ENCODE measurements around the gene PIN4.
"Not testable (repeated sequence)": the region's sequence is repeated elsewhere in the genome, so short reads cannot be mapped to it uniquely, and the experiment has no call there.

The PIN4 gene

DNA sequence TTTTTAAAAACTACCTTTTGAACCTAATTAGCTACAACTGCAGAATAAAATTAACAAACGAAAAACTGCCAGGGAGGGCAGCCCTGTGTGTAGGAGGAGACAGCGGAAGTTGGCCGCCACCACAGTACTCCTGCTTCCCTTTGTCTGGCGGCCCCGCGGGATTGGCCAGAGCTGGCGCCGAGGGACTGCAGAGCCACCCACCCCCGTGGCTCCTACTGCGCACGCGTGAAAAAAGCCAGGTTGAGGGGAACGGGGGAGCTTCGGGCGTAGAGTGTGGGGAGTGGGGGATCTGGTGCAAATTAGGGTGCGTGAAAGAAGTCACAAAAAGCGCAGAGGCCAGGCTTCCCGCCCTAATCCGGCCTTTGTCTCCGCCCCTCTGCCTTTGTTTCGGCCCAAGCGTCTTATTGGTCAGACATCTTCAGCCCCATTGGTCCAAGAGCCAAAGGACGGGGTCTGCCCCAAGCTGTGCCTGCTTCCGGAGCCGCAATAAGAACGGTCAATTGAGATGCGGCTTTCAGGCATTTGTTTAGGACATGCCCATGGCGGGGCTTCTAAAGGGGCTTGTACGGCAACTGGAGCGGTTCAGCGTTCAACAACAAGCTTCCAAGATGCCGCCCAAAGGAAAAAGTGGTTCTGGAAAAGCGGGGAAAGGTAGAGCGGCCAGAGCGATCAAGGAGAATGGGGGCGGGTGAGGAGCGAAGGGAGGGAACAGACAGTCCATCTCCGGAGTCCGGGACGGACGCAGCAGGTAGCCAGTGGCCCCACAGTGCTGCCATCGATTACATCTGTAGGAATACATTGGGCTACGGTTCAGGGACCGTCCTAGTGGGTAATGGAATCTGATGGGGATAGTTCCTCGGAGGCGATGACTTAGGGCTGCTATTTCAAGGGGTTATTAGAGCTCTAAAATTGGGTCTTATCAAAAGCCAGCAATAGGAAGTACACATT, at the start of gene PIN4:
Gene PIN4, plus strand, starts transcription at position 580 of the 948 bp plus-strand sequence. Its CDS starts 29 bp downstream, at position 609.
- no peak for DNase-seq

DNA sequence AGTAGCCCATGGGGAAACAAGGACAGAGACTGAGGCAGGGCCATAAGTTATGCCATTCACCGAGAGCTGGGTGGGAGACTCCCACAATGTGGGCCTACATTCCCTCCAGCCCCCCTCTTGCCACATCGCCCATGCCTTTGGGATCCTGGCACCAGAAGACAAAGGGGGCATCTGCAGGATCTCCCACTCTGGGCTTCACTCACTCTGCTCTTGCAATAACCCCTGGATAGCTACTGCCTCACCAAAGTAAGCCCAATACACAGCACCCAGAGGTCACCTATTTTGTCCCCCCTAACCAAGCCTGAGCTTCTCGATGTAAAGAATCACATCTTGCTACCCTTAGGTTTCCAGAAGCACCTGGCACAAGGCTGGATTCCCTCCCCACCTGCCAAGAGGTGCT, 49.1 kb upstream of the PIN4 start:
- DNase-seq = no peak

GRCh38 chrX:72133851-72134546, 47.6 kb upstream of the PIN4 start:
- no peak for DNase-seq

DNA sequence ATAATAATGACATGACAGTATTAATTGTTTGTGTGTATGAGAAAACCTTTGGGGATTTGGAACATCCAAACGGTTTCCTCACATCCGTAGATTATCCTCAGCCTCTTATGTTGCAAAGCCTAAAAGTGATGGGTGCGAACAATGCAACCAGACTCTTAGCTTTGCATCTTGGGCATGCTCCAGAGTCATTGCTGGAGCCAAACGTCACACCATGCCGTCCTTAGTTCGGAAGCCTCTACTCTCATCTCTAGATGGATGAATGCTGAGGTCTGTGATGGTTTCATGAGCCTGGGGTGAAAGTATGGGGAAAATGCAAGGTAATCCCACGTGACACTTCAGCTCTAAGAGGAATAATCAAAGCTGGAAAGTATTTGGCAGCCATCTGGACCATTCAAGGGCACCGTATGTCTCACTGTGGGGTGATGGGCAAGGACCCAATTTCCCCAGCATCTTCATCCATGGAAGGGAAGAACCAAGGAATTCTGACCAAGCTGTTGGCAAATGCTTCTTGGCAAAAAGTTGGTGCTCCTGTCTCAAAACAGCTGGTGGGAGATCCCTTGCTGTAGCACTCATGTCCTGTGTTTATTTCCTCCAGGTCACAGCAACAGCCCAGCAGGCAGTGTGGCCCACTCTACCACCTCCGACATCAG, 43.6 kb upstream of the PIN4 start:
- no peak for DNase-seq

DNA sequence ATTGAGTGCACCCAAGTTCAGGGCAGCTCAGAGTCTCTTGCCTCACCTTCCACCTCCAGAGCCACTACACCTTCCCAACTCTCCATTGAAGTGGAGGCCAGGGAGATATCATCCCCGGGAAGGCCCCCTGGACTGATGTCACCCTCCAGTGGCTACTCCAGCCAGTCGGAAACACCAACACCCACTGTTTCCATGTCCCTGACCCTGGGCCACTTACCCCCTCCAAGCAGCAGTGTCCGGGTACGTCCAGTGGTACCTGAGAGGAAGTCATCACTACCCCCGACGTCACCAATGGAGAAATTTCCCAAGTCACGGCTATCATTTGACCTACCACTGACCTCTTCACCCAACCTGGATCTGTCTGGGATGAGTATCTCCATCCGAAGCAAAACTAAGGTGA, 42.0 kb upstream of the PIN4 start:
- DNase-seq = no peak

DNA sequence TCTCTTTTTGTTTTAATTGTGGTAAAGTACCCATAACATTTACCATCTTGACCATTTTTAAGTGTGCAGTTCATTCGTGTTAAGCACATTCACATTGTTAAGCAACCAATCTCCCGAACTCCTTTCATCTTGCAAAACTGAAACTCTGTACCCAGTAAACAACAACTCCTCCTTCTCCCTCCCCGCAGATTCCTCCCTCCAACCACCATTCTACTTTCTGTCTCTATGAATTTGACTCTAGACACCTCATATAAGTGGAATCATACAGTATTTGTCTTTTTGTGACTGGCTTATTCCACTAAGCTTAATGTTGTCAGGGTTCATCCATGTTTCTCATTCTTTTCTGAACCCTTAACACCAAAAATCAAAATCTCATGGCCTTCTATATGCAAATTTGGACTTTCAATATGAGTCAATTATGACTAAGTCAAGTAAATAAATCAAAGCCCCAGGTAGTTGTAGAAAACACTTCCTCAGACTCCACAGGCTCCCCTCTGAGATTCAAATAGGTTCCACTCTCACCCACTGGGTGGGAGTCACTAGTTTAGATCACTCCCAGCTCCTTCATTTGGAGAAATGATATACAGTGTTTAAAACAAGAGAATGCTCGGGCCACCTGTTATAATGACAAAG, 40.1 kb upstream of the PIN4 start:
- no peak for DNase-seq

- no peak for DNase-seq
Observed at GRCh38 chrX:72142094-72142793, 39.3 kb upstream of the PIN4 start.

GRCh38 chrX:72142794-72143608, 38.6 kb upstream of the PIN4 start:
- DNase-seq = no peak

- no peak for DNase-seq
Observed at GRCh38 chrX:72143609-72143907, 38.0 kb upstream of the PIN4 start.

- no peak for DNase-seq
Observed at GRCh38 chrX:72145181-72145580, 36.4 kb upstream of the PIN4 start.

DNA sequence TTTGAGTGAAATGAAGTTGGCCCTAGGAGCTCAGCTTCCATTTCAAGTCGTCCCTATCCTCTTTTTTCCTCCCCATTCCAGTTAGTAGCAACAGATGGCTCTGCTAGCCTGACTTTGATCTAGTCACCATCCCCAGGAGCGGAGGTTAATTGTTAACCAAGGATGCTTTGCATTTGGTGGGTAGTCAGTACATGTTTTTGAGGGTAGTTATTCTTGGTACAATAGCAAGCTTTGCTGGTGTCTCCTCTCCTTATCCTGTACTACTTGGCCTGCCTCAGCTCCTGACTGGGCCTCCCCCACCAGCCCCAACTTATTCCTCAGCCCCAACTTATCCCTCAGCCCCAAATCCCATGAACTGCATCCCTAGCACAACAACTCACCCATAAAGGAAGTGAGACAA, 35.0 kb upstream of the PIN4 start:
- no peak for DNase-seq

GRCh38 chrX:72158773-72159172, 22.8 kb upstream of the PIN4 start:
- DNase-seq = no peak

- DNase-seq = no peak
Observed at GRCh38 chrX:72159769-72160168, 21.8 kb upstream of the PIN4 start.

GRCh38 chrX:72165551-72165950, 16.0 kb upstream of the PIN4 start:
- DNase-seq = no peak

- DNase-seq = no peak
Observed at GRCh38 chrX:72169008-72169728, 12.4 kb upstream of the PIN4 start.

GRCh38 chrX:72176289-72176688, 5.3 kb upstream of the PIN4 start:
- DNase-seq = not testable (repeated sequence)

DNA sequence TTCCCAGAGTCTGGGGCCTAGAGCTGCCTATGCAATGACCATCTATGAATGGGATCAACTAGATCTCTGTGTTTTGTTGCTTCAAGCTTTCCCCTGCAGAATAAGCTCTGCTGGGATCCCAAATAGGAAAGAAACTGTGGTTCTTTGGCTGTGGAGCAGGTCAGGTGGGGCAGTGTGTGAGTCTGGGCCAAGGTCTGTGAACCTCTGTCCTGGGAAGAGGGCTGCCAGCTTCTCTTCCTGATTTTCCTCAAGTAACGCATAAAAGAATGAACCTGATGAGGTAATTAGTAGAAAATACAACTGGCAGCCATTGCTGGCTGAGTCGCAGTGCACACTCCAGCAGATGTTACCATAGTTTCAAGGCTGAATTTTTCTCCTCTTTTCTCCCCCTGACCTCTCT, 4.6 kb upstream of the PIN4 start:
- DNase-seq = no peak

GRCh38 chrX:72180539-72180938, 1.0 kb upstream of the PIN4 start:
- no peak for DNase-seq

GRCh38 chrX:72182924-72183323, 1.4 kb downstream of the PIN4 start:
- DNase-seq = no peak

DNA sequence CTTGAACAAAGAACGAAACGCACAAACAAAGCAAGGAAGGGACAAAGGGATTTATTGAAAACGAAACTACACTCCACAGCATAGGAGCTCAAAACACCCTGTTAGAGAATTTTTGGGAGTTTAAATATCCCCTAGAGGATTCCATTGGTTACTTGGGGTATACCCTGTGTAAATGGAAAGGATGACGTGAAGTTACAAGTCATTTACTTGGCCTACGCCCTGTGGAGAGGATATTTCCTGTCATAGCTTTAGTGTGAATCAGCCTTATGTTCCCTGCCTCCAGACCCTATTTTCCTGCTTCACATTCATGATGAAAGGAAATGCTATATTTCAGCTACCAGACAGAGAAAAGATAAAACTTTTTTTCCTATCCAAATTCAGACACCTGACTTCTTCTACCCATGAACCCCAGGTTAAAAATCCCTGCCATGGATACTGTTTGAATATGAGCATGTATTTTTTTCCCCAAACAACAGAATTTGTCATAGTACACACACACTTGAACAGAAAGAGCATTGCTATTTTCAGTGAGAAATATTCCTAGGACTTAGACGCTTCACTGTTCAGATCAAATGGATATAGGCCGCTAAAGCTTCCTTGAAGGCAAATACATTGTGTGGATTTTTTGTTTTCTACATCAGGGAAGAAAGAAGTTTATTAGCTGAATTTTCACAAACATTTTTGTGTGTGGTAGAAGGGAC, 20.4 kb downstream of the PIN4 start:
- no peak for DNase-seq

Measured in cortex of kidney (tissue), 1 donor.